Esophagus squamous epithelium (tissue), 4 donors: Measurements from ENCODE around the gene DYNC1LI2.

Source experiments
- POLR2A ChIP-seq, 4 donors: fragments of 450-650 bp; IDR thresholded peaks; one replicate each; pipeline ENCODE4 v1.6.1; 2017; ENCODE audit warnings: antibody characterized with exemption in 4 of 4, mild to moderate bottlenecking in 4 of 4, moderate library complexity in 3 of 4
- TF ChIP-seq, protein P1 (sequence below), 6 experiments: fragments of 450-650 bp in 4 of 6; fragments of 200-600 bp in 2 of 6; sonication (generic) in 2 of 6; IDR thresholded peaks; one replicate each; pipeline ENCODE4 v1.5.1; 2016 to 2019; ENCODE audit warnings: antibody characterized with exemption in 6 of 6, mild to moderate bottlenecking in 4 of 6, moderate library complexity in 4 of 6

GRCh38 chr16:66676599-66676998 is 74.8 kb downstream of the DYNC1LI2 start:
- TF ChIP-seq, protein P1, sequence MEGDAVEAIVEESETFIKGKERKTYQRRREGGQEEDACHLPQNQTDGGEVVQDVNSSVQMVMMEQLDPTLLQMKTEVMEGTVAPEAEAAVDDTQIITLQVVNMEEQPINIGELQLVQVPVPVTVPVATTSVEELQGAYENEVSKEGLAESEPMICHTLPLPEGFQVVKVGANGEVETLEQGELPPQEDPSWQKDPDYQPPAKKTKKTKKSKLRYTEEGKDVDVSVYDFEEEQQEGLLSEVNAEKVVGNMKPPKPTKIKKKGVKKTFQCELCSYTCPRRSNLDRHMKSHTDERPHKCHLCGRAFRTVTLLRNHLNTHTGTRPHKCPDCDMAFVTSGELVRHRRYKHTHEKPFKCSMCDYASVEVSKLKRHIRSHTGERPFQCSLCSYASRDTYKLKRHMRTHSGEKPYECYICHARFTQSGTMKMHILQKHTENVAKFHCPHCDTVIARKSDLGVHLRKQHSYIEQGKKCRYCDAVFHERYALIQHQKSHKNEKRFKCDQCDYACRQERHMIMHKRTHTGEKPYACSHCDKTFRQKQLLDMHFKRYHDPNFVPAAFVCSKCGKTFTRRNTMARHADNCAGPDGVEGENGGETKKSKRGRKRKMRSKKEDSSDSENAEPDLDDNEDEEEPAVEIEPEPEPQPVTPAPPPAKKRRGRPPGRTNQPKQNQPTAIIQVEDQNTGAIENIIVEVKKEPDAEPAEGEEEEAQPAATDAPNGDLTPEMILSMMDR (IDR thresholded peaks at IDR 0.05): no peak
- no peak for TF ChIP-seq POLR2A (IDR thresholded peaks at IDR 0.05)
